Tongue (tissue), 2 donors: Measurements from ENCODE around the gene PLPPR4. TPM values are rescaled to one million over a fixed set of nuclear protein-coding genes. Genes with fewer than 3 reads are reported as not detected.
"Not testable (repeated sequence)": the region's sequence is repeated elsewhere in the genome, so short reads cannot be mapped to it uniquely, and the experiment has no call there.

Experiments
- DNase-seq: peaks from one replicate; pipeline ENCODE4 v3.0.0-alpha.2; 2015
- total RNA-seq: library from RNA; depleted of rRNA; stranded (reverse); fragments of >200 nt; gene quantifications from one replicate; pipeline ENCODE4 v1.2.3, GENCODE V29; 2014

The PLPPR4 gene
- 18.3 TPM for total RNA-seq

DNA sequence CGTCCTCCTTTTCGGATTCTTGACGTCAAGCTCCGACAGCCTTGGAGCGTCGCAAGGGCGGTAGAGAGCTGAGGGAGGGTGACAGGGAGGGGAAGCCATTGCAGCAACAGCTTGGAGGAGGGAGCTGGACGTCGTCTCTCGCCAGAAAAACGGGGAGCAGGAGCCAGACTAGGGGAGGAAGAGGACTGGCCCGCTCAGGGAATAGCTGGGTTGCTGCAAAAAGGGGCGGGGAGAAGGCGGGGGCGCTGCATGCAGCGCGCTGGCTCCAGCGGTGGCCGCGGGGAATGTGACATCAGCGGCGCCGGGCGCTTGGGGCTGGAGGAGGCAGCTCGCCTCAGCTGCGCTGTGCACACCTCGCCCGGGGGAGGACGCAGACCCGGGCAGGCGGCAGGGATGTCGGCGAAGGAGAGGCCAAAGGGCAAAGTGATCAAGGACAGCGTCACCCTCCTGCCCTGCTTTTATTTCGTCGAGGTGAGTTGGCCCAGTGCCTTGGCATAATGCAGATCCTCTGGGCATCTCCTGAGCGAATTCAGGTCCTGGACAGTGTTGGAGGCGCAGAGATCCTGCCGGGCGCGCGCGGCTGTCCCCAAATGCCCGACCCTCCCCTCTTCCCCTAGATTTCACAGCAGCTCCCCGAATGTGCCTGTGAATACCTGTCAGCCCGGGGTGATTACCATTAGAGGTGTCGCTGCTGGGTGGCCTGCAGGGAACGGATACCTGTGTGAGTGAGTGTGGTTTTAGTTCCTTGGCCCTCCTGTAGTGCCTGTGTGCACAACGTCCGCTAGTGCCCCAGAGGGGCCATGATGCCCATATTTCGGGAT, at the start of gene PLPPR4:
PLPPR4 (plus strand) TSS at position 292 of the 821 bp plus-strand sequence; CDS start at position 394, 102 bp downstream.
- DNase-seq, result peak; percentile 61

- peak; percentile 18 for DNase-seq
Measured at GRCh38 chr1:99216956-99217355, 47.3 kb upstream of the PLPPR4 start.

DNA sequence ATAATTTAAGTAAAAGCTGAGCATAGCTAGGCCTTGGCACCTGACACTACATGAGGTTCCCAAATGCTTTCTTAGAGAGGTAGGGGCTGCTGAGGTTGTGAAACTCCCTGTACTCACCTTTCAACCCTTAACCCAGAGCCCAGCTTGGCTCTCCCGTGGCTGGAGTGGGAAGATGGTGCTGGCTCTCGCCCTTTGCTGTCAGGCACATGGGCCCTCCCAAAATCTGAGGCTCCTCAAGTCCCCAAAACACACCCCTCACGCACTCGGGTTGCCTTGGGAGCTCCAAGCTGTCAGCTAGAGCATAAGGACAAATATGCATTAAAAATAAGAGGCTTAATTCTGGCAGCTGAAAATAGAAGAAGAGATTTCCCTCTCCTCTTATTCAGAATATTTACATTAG, 46.7 kb upstream of the PLPPR4 start:
- DNase-seq, result no peak

GRCh38 chr1:99218572-99218971, 45.7 kb upstream of the PLPPR4 start:
- DNase-seq, result no peak

- DNase-seq, result no peak
Measured at GRCh38 chr1:99218999-99219398, 45.3 kb upstream of the PLPPR4 start.

- peak; percentile 63 for DNase-seq
Measured at GRCh38 chr1:99227056-99227897, 37.0 kb upstream of the PLPPR4 start.

- DNase-seq, result no peak
Measured at GRCh38 chr1:99228153-99228552, 36.1 kb upstream of the PLPPR4 start.

- no peak for DNase-seq
Measured at GRCh38 chr1:99229122-99229521, 35.2 kb upstream of the PLPPR4 start.

GRCh38 chr1:99230695-99231094, 33.6 kb upstream of the PLPPR4 start:
- no peak for DNase-seq

DNA sequence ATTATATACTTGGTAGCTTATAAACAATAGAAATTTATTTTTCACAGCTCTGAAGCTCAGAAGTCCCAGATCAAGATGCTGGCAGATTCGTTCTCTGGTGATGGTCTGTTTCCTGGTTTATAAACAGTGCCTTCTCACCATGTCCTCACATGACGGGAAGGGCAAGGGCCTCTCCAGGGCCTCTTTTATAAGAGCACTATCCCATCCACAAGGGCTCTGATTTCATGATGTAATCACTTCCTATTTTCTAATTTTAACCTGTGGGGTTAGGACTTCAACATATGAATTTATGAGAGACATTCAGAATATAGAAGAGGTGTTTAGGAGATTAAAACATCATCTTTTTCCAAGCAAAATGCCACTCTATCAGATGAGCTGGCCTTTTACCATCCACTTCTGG, 32.1 kb upstream of the PLPPR4 start:
- DNase-seq, result no peak

DNA sequence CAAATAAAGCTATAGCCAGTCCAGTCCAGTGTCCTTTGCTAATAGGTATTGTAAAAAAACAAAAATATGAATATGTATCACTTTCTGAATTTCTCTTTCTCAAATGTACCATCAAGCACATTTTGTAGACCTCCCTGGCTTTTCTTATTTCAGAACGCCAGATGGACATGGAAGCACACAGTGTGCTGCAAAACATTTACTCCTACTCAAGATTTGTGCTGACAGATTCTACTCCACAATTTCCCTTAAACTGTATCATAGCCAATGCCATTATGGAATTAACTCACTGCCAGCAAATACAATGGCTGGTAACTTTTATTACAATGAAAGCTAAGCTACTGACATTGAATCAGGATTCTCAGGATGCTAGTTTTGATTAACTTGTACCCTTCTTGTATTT, 30.8 kb upstream of the PLPPR4 start:
- DNase-seq, result no peak

GRCh38 chr1:99236756-99237155, 27.5 kb upstream of the PLPPR4 start:
- DNase-seq, result no peak

GRCh38 chr1:99239690-99240089, 24.6 kb upstream of the PLPPR4 start:
- DNase-seq, result no peak

DNA sequence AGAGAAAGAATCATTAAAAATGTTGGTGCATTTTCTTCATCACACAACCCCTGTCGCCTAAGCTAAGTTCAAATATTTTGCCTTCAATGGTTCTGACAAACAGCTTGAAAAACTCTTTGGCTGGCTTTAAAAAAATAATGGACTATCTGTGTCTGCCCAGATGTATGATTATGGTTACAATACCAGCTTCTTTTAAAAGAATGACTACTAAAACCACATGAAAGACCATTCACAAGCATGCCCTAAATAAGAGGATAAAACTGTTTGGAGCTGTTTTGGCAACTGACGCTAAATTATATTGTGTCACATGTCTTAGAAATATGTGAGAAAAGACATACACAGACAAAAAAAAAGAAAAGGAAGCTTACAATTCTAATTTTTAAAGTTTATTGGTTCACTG, 23.7 kb upstream of the PLPPR4 start:
- no peak for DNase-seq

DNA sequence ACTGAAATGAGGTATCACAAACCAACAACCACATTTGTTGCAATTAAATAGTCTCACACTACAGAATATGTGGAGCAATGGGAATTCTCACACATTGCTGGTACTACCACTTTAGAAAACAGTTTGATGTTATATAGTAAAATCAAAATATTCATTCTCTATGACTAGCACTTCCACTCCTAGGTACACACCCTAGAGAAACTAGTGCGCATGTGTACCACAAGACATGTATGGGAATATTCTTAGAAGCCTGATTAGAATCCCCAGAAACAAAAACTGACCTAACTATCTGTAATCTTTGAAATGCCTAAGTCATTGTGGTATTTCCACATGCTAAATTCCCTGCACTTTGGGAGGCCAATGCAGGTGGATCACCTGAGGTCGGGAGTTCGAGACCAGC, 18.1 kb upstream of the PLPPR4 start:
- no peak for DNase-seq

GRCh38 chr1:99247199-99247598, 17.1 kb upstream of the PLPPR4 start:
- DNase-seq, result no peak

DNA sequence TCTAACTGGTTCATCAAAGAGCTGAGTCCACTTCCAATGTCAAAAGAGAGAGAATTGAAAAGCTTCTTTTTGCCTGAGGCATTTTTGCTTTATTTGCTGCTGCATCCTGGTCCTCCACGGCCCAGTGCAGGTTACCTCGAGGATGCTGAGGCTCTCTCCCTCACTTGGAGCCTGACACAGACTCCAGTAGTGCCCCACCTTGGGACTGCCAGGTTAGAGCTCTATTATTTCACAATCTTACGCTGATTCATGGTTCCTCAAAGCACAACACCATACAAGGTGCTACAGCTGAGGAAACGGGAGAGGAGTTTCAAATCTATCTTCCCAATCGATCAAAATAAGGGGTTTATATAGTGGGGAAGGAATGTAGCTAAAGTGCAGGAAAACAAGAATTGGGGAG, 13.6 kb upstream of the PLPPR4 start:
- DNase-seq, result no peak

DNA sequence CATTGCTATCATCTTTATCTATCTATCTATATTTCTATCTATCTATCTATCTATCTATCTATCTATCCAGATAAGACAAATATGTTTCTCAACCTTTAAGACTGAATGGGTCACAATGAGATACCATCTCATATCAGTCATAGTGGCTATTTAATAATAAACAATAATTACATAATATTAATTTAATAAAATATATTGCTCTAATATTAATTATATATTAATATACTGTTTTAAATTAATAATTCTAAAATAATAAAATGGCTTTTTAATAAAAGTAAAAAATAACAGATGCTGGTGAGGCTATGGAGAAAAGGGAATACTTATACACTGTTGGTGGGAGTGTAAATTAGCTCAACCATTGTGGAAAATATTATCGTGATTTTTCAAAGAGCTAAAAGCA, 13.0 kb upstream of the PLPPR4 start:
- DNase-seq, result no peak

GRCh38 chr1:99252630-99253029, 11.7 kb upstream of the PLPPR4 start:
- no peak for DNase-seq

- DNase-seq, result not testable (repeated sequence)
Measured at GRCh38 chr1:99260402-99260801, 3.9 kb upstream of the PLPPR4 start.

- no peak for DNase-seq
Measured at GRCh38 chr1:99265124-99265523, 832 bp downstream of the PLPPR4 start.

- no peak for DNase-seq
Measured at GRCh38 chr1:99266726-99267125, 2.4 kb downstream of the PLPPR4 start.

DNA sequence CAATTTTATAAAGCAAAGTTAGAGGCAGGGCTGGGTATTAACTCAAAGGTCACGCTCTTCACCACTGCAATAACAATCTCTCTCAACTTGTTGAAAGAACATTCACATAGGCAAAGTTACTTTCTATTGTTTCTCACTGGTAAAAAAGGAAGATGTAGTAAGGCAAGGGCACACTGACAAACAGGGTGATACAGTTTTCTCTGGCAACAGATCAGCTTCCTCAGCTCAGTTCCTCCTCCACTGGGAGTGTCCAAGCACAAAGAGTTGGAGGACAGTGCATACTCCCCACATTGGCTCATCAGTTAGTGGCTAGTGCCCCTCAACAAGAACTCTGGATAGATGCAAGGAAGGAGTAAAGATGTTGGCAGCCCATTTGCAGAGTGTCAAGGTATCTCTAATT, 3.7 kb downstream of the PLPPR4 start:
- no peak for DNase-seq

DNA sequence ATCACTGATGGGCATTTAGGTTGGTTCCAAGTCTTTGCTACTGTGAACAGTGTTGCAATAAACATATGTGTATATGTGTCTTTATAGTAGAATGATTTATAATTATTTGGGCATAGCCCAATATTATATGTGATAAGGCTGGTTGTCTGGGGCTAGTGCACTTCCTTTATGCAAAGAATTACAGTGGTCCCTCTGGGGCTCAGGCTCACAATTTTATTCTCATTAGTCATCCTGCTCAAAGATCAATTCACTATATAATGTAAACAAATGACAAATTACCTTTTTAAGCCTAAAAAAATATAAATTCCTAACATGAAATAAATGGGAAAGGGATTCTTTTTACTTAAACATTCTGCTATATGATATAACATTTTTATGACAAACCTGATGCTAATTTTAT, 5.0 kb downstream of the PLPPR4 start:
- no peak for DNase-seq
